Measurements from ENCODE around the gene GALE. TPM values are rescaled to one million over a fixed set of nuclear protein-coding genes. Genes with fewer than 3 reads are reported as not detected.

The GALE gene
- total and polyA plus RNA-seq, 2 experiments from 2014 or later = 25.8 to 65.7 TPM

- no peak for TF ChIP-seq CTCF (IDR thresholded peaks at IDR 0.05; ENCODE audit: low read depth, low read length)
- DNase-seq (ENCODE audit: low read depth in 1 of 2, low spot score in 1 of 2) = peak in 1 of 2 donors; percentile 12
- Histone ChIP-seq H3K27ac (no peak overlapping the region), H3K36me3 (no peaks in the 10 kb centered on the region), H3K27me3 (no peaks in the 10 kb centered on the region), H3K4me3 (peak overlapping the region; percentile 96), H3K4me1 (ENCODE audit: low read depth) (no peaks in the 10 kb centered on the region), H3K9me3 (ENCODE audit: low read depth) (no peaks in the 10 kb centered on the region)
Observed at GRCh38 chr1:23825762-23826522, 25.4 kb upstream of the GALE start.

- H3K36me3 ChIP-seq = no peaks in the 10 kb centered on the region
- no peaks in the 10 kb centered on the region for H3K27me3 ChIP-seq
- TF ChIP-seq CTCF (IDR thresholded peaks at IDR 0.05; ENCODE audit: low read depth, low read length) = no peak
- peak within 1 kb of the TSS; percentile 97 for H3K27ac ChIP-seq
- H3K4me1 ChIP-seq (ENCODE audit: low read depth) = no peaks in the 10 kb centered on the region
- peak; percentile 93 to 95 for DNase-seq (ENCODE audit: low read depth in 1 of 2, low spot score in 1 of 2)
- peak within 1 kb of the TSS; percentile 96 for H3K4me3 ChIP-seq
- no peaks in the 10 kb centered on the region for H3K9me3 ChIP-seq (ENCODE audit: low read depth)
Observed at GRCh38 chr1:23825076-23825761, 24.7 kb upstream of the GALE start, which contains the start of gene HMGCL. HMGCL (minus strand) TSS chr1:23825429; CDS start chr1:23825415, 14 bp downstream.

- no peaks in the 10 kb centered on the region for H3K9me3 ChIP-seq (ENCODE audit: low read depth)
- no peak for TF ChIP-seq CTCF (IDR thresholded peaks at IDR 0.05; ENCODE audit: low read depth, low read length)
- peak overlapping the region; percentile 96 for H3K4me3 ChIP-seq
- H3K36me3 ChIP-seq = no peaks in the 10 kb centered on the region
- H3K27me3 ChIP-seq = no peaks in the 10 kb centered on the region
- no peaks in the 10 kb centered on the region for H3K4me1 ChIP-seq (ENCODE audit: low read depth)
- peak; percentile 5 to 13 for DNase-seq (ENCODE audit: low read depth in 1 of 2, low spot score in 1 of 2)
- peak overlapping the region; percentile 97 for H3K27ac ChIP-seq
Observed at GRCh38 chr1:23824711-23825075, 24.1 kb upstream of the GALE start.

- peaks cover 3% of the 10 kb centered on the region for H3K36me3 ChIP-seq
- H3K27me3 ChIP-seq = no peaks in the 10 kb centered on the region
- H3K9me3 ChIP-seq (ENCODE audit: low read depth) = no peaks in the 10 kb centered on the region
- DNase-seq (ENCODE audit: low read depth in 1 of 2, low spot score in 1 of 2) = no peak
- H3K27ac ChIP-seq = no peak overlapping the region
- TF ChIP-seq CTCF (IDR thresholded peaks at IDR 0.05; ENCODE audit: low read depth, low read length) = no peak
- H3K4me1 ChIP-seq (ENCODE audit: low read depth) = no peaks in the 10 kb centered on the region
- no peak overlapping the region for H3K4me3 ChIP-seq
Observed at GRCh38 chr1:23823767-23824166, 23.2 kb upstream of the GALE start.

GRCh38 chr1:23817633-23818032 lies 17.1 kb upstream of the GALE start:
- H3K27me3 ChIP-seq = no peaks in the 10 kb centered on the region
- no peak for TF ChIP-seq CTCF (IDR thresholded peaks at IDR 0.05; ENCODE audit: low read depth, low read length)
- no peak overlapping the region for H3K27ac ChIP-seq
- H3K36me3 ChIP-seq = peaks cover 35% of the 10 kb centered on the region
- no peak for DNase-seq (ENCODE audit: low read depth in 1 of 2, low spot score in 1 of 2)
- H3K4me3 ChIP-seq = no peak overlapping the region
- no peaks in the 10 kb centered on the region for H3K4me1 ChIP-seq (ENCODE audit: low read depth)
- no peaks in the 10 kb centered on the region for H3K9me3 ChIP-seq (ENCODE audit: low read depth)
